Naive B cell (primary cell): Measurements from ENCODE around the gene MBD4. TPM values are rescaled to one million over a fixed set of nuclear protein-coding genes. Genes with fewer than 3 reads are reported as not detected.
A peak's percentile ranks its signal among the peaks of the same experiment; 100 is the strongest.
"Not testable (repeated sequence)": the region's sequence is repeated elsewhere in the genome, so short reads cannot be mapped to it uniquely, and the experiment has no call there.

Source experiments
- ATAC-seq, 2 donors: fragments of 150-1000 bp; cut with Tn5 transposase; 2 replicates each; pipeline ENCODE4 v1.10.0; 2021; ENCODE audit warnings: low read depth in 2 of 2, mild to moderate bottlenecking in 2 of 2, moderate library complexity in 2 of 2
- DNase-seq: peaks from one replicate; pipeline ENCODE4 v3.0.0; 2022
- H3K27ac Mint-ChIP-seq, 6 donors: one replicate each; pipeline ENCODE4 v1.8.0; 2020 to 2022; ENCODE audit warnings: mild to moderate bottlenecking in 6 of 6, mixed read lengths in 6 of 6, moderate library complexity in 5 of 6, inconsistent platforms in 2 of 6
- H3K27me3 Mint-ChIP-seq, 3 donors: one replicate each; pipeline ENCODE4 v1.8.0; 2021 to 2022; ENCODE audit warnings: mixed read lengths in 3 of 3, mild to moderate bottlenecking in 1 of 3
- H3K36me3 Mint-ChIP-seq, 2 donors: one replicate each; pipeline ENCODE4 v1.8.0; 2020 to 2022; ENCODE audit warnings: mixed read lengths in 2 of 2, inconsistent platforms in 1 of 2, mild to moderate bottlenecking in 1 of 2
- H3K4me1 Mint-ChIP-seq, 3 donors: one replicate each; pipeline ENCODE4 v1.8.0; 2020 to 2022; ENCODE audit warnings: mixed read lengths in 3 of 3, inconsistent platforms in 1 of 3, mild to moderate bottlenecking in 1 of 3, moderate library complexity in 1 of 3
- H3K4me3 Mint-ChIP-seq, 8 donors: one replicate each; pipeline ENCODE4 v1.8.0; 2020 to 2022; ENCODE audit warnings: mild to moderate bottlenecking in 8 of 8, mixed read lengths in 8 of 8, moderate library complexity in 8 of 8, inconsistent platforms in 2 of 8
- H3K9me3 Mint-ChIP-seq, 7 donors: one replicate each; pipeline ENCODE4 v1.8.0; 2020 to 2022; ENCODE audit warnings: mixed read lengths in 7 of 7, mild to moderate bottlenecking in 5 of 7, inconsistent platforms in 2 of 7, moderate library complexity in 1 of 7
- polyA plus RNA-seq, 6 donors: library from polyadenylated mRNA; unstranded; fragments of 300-500 nt; fragmentation: Illumina TruSeq; gene quantifications; one replicate each; pipeline ENCODE4 v1.2.3, GENCODE V29; 2021; ENCODE audit warnings: low read depth in 6 of 6

The MBD4 gene
- polyA plus RNA-seq, 6 donors from 2014 or later, result 98.2 to 187 (median 127) TPM

DNA sequence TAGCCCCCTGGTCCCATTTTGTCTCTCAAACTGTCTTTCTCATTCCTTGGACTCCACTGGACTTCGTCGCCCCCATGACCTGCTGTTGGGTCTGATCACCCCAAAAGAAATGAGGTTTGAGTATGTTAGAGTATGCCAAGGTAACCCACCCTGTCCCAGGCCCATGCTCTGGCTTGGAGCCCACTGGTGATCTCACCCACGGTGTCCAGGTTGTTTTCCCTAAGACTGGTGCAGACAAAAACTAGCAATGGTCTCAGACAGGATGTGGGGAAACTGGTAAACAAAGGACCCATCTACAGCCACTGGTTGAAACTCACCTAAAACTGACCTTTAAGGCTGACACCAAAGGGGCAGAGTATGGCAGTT, 50.2 kb downstream of the MBD4 start:
- peaks cover 0 to 2% (median 0%) of the 10 kb centered on the region in 7 donors for H3K9me3 Mint-ChIP-seq
- H3K4me3 Mint-ChIP-seq, result no peak overlapping the region
- H3K27me3 Mint-ChIP-seq, result no peaks in the 10 kb centered on the region
- H3K4me1 Mint-ChIP-seq, result peaks cover 4 to 7% (median 7%) of the 10 kb centered on the region in 3 donors
- H3K36me3 Mint-ChIP-seq, result peaks cover 18 to 20% of the 10 kb centered on the region in 2 donors
- H3K27ac Mint-ChIP-seq, result peak overlapping the region in 1 of 6 donors; percentile 34
- ATAC-seq (no peak), DNase-seq (no peak)

- H3K27ac Mint-ChIP-seq, result peak overlapping the region in 2 of 6 donors; percentile 34 to 38
- not testable (repeated sequence) for ATAC-seq, H3K9me3 Mint-ChIP-seq, H3K27me3 Mint-ChIP-seq, DNase-seq, H3K4me1 Mint-ChIP-seq, H3K4me3 Mint-ChIP-seq
- H3K36me3 Mint-ChIP-seq, result peaks cover 18 to 20% of the 10 kb centered on the region in 2 donors
These were observed 50.8 kb downstream of the MBD4 start for GRCh38 chr3:129388791-129389571.

GRCh38 chr3:129387487-129387886, 52.3 kb downstream of the MBD4 start:
- Mint-ChIP-seq H3K9me3 (peaks cover 0 to 2% (median 0%) of the 10 kb centered on the region in 7 donors), H3K4me1 (peaks cover 2 to 8% (median 3%) of the 10 kb centered on the region in 3 donors), H3K36me3 (peaks cover 18 to 20% of the 10 kb centered on the region in 2 donors), H3K4me3 (no peak overlapping the region), H3K27me3 (no peaks in the 10 kb centered on the region), H3K27ac (peak overlapping the region in 1 of 6 donors; percentile 52)
- DNase-seq, result no peak
- no peak for ATAC-seq

- Mint-ChIP-seq H3K4me3 (no peak overlapping the region), H3K4me1 (peaks cover 0 to 8% (median 3%) of the 10 kb centered on the region in 3 donors), H3K27ac (no peak overlapping the region), H3K9me3 (peaks cover 0 to 2% (median 0%) of the 10 kb centered on the region in 7 donors), H3K36me3 (peaks cover 18 to 20% of the 10 kb centered on the region in 2 donors), H3K27me3 (no peaks in the 10 kb centered on the region)
- ATAC-seq, result no peak
- no peak for DNase-seq
These were observed 52.8 kb downstream of the MBD4 start for GRCh38 chr3:129386984-129387383.

DNA sequence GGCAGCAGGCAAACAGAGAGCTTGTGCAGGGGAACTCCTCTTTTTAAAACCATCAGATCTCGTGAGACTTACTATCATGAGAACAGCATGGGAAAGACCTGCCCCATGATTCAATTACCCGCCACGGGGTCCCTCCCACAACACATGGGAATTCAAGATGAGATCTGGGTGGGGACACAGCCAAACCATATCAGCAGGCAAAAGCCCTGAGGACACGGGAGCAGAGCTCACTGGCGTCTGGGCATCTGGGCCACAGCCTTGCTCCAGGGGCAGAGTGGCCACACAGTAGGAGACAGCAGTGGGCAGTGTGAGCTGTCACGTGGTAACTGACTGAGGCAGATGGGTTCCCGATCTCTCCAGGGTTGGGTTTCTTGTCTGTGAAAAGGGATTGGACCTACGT, 54.2 kb downstream of the MBD4 start:
- ATAC-seq, H3K4me3 Mint-ChIP-seq, H3K27me3 Mint-ChIP-seq, DNase-seq, H3K9me3 Mint-ChIP-seq, H3K4me1 Mint-ChIP-seq: not testable (repeated sequence)
- H3K36me3 Mint-ChIP-seq, result peaks cover 9 to 18% of the 10 kb centered on the region in 2 donors
- H3K27ac Mint-ChIP-seq, result peak overlapping the region in 3 of 6 donors; percentile 30 to 79 (median 38)

DNA sequence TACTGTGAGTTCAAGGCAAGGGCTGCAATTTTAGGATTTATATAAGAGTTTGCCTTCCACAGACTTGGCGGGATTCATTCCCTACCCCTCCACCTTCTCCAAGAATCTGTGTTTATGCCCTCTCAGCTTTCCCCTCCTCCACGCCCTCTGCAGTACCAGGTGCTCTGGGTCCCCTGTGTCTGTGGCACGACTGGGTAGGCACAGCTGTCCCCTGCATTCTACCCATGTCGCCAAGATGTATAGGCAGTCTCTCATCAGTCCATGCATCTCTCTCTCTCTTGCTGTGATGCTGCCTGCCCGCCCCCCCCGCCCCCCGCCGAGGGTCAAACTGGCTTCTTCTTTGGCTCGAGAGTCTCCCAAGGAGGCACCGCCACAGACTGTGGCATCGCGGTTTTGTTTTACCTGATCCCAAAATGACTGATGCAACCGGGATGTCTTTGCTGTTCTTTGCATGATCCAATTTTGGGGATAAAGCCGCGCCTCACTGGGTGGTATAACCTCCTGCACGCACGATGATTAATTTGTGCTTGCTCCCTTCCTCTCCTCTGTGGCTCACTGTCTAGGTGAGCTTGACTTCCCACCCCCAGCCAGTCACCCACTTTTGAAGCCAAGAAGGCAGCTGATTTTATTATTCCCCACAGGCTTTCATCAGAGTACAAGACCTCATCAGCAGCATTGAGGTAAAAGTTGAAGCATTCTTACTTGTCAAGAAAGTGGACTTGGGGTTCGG, 55.0 kb downstream of the MBD4 start:
- peaks cover 0 to 2% (median 0%) of the 10 kb centered on the region in 7 donors for H3K9me3 Mint-ChIP-seq
- peak overlapping the region in 4 of 6 donors; percentile 38 to 79 (median 56) for H3K27ac Mint-ChIP-seq
- DNase-seq, result no peak
- H3K27me3 Mint-ChIP-seq, result no peaks in the 10 kb centered on the region
- H3K4me1 Mint-ChIP-seq, result peaks cover 0 to 8% (median 3%) of the 10 kb centered on the region in 3 donors
- no peak overlapping the region for H3K4me3 Mint-ChIP-seq
- H3K36me3 Mint-ChIP-seq, result peaks cover 8 to 18% of the 10 kb centered on the region in 2 donors
- no peak for ATAC-seq

DNA sequence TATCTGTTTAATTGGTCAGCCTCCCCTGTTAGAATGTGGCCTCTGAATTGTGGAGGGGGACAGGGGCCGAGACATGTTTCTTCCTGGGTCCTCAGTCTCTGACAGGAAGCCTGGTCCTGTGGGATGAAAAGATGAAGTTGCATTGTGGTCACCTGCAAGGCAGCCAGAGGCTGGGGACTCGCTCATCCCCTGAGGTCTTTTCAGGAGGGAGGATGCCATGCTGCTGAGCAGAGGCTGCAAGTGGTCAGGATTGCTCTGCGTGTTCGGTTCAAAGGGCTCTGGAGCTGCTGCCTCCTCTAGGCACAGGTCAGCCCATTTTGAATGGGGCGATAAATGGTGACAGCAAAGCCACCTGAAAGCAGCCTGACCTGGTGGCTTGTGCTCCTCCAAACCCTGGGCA, 55.6 kb downstream of the MBD4 start:
- H3K9me3 Mint-ChIP-seq, H3K4me1 Mint-ChIP-seq, DNase-seq, ATAC-seq, H3K27me3 Mint-ChIP-seq, H3K4me3 Mint-ChIP-seq: not testable (repeated sequence)
- H3K27ac Mint-ChIP-seq, result peak overlapping the region in 2 of 6 donors; percentile 59 to 79
- H3K36me3 Mint-ChIP-seq, result peaks cover 8 to 18% of the 10 kb centered on the region in 2 donors

DNA sequence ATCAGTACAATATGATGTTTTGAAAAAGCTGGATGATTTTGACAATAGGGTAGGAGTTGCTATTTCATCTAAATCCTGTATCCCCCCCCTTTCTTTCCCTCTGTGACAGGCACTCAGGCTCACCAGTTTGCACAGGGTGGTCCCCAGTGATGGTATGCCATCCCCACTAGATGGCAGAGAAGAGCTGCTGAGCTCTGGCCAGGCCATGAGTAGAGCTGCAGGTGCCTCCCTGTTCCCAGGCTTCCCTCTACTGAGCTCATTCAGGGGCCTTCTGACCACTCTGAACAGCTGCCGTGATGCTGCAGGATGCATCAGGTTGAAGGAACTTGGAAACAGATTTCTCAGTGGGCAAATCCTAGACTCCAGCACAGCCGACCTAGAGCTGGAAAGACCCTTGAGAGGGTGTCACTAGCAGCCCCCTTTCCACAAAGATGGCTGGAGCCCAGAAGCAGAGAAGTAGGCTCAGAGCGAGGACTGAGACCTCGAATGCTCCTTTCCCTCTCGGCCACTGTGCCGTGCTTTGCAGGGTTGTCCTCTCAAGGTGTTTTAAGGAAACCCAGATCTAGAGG, 56.4 kb downstream of the MBD4 start:
- peaks cover 0 to 2% (median 0%) of the 10 kb centered on the region in 7 donors for H3K9me3 Mint-ChIP-seq
- peak overlapping the region in 2 of 6 donors; percentile 28 to 60 for H3K27ac Mint-ChIP-seq
- H3K4me3 Mint-ChIP-seq, result no peak overlapping the region
- peaks cover 0 to 8% (median 3%) of the 10 kb centered on the region in 3 donors for H3K4me1 Mint-ChIP-seq
- ATAC-seq (peak; percentile 88 to 98), DNase-seq (peak; percentile 30)
- H3K27me3 Mint-ChIP-seq, result no peaks in the 10 kb centered on the region
- peaks cover 5 to 18% of the 10 kb centered on the region in 2 donors for H3K36me3 Mint-ChIP-seq

GRCh38 chr3:129382366-129382765, 57.4 kb downstream of the MBD4 start:
- no peak overlapping the region for H3K4me3 Mint-ChIP-seq
- H3K36me3 Mint-ChIP-seq, result peaks cover 0 to 8% of the 10 kb centered on the region in 2 donors
- H3K27me3 Mint-ChIP-seq, result no peaks in the 10 kb centered on the region
- H3K9me3 Mint-ChIP-seq, result peaks cover 0 to 2% (median 0%) of the 10 kb centered on the region in 7 donors
- ATAC-seq, result no peak
- no peak overlapping the region for H3K27ac Mint-ChIP-seq
- DNase-seq, result no peak
- H3K4me1 Mint-ChIP-seq, result peaks cover 0 to 8% (median 3%) of the 10 kb centered on the region in 3 donors

Other genes with a start within 250 kb of the MBD4 start
- gene COPG1, start 190.3 kb downstream of the MBD4 start, polyA plus RNA-seq, result 10 to 100 TPM; 48.6 to 95.6 (median 60.9) TPM
- 100 to 1,000 TPM; 128 to 265 (median 146) TPM for gene HMCES, start 161.1 kb downstream of the MBD4 start, polyA plus RNA-seq
- under 1 TPM in 2 of 6 donors, not detected in 4; 0.12 to 0.36 TPM for gene EFCAB12, start 11.3 kb downstream of the MBD4 start, polyA plus RNA-seq
- gene IFT122, start 276 bp upstream of the MBD4 start, polyA plus RNA-seq, result 1 to 10 TPM in 5 of 6 donors, not detected in 1; 4.4 to 9.7 (median 5.1) TPM
- gene RHO, start 88.7 kb upstream of the MBD4 start, polyA plus RNA-seq, result not detected
- not detected for gene H1-8, start 103.2 kb upstream of the MBD4 start, polyA plus RNA-seq
- under 1 TPM in 2 of 6 donors, not detected in 4; 0.11 to 0.32 TPM for gene PLXND1, start 166.7 kb upstream of the MBD4 start, polyA plus RNA-seq